ENCODE measurements around the gene TNNT2.

DNA sequence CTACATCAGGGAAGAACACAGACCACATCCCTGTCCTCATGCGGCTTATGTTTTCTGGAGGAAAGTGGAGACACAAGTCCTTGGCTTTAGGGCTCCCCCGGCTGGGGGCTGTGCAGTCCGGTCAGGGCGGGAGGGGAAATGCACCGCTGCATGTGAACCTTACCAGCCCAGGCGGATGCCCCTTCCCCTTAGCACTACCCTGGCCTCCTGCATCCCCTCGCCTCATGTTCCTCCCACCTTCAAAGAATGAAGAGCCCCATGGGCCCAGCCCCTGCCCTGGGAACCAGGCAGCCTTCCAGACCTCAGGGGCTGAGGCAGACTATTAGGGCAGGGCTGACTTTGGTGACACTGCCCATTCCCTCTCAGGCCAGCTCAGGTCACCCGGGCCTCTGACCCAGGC lies 45.5 kb downstream of the TNNT2 start:
- TF ChIP-seq POLR2A (IDR thresholded peaks at IDR 0.05; ENCODE audit: low read depth, low read length), result no peak
- TF ChIP-seq, protein P1, sequence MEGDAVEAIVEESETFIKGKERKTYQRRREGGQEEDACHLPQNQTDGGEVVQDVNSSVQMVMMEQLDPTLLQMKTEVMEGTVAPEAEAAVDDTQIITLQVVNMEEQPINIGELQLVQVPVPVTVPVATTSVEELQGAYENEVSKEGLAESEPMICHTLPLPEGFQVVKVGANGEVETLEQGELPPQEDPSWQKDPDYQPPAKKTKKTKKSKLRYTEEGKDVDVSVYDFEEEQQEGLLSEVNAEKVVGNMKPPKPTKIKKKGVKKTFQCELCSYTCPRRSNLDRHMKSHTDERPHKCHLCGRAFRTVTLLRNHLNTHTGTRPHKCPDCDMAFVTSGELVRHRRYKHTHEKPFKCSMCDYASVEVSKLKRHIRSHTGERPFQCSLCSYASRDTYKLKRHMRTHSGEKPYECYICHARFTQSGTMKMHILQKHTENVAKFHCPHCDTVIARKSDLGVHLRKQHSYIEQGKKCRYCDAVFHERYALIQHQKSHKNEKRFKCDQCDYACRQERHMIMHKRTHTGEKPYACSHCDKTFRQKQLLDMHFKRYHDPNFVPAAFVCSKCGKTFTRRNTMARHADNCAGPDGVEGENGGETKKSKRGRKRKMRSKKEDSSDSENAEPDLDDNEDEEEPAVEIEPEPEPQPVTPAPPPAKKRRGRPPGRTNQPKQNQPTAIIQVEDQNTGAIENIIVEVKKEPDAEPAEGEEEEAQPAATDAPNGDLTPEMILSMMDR (IDR thresholded peaks at IDR 0.05; ENCODE audit: extremely low read depth in 1 of 2, insufficient read depth in 1 of 2, low read depth in 1 of 2, low read length in 2 of 2), result no peak
- no peak for TF ChIP-seq POLR2AphosphoS5 (IDR thresholded peaks at IDR 0.05; ENCODE audit: insufficient read depth, low read depth, low read length)
- TF ChIP-seq MYC (IDR thresholded peaks at IDR 0.05; ENCODE audit: low read depth, low read length), result no peak
- TF ChIP-seq EZH2 (IDR thresholded peaks at IDR 0.05; ENCODE audit: borderline replicate concordance, low read depth, low read length, severe bottlenecking), result no peak
- no peak for TF ChIP-seq GATA2 (IDR thresholded peaks at IDR 0.05; ENCODE audit: insufficient read depth, insufficient read length, low read depth, low read length)
- TF ChIP-seq FOS (IDR thresholded peaks at IDR 0.05; ENCODE audit: borderline replicate concordance, insufficient read depth, low read length), result no peak
- TF ChIP-seq, protein P2, sequence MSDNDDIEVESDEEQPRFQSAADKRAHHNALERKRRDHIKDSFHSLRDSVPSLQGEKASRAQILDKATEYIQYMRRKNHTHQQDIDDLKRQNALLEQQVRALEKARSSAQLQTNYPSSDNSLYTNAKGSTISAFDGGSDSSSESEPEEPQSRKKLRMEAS (IDR thresholded peaks at IDR 0.05; ENCODE audit: insufficient read depth, insufficient read length), result no peak
- TF ChIP-seq JUN (IDR thresholded peaks at IDR 0.05; ENCODE audit: borderline replicate concordance, insufficient read depth, insufficient read length, low read depth), result no peak

Measured in endothelial cell of umbilical vein (primary cell).